Activated naive CD4-positive, alpha-beta T cell treated with anti-CD3 and anti-CD28 coated beads, Interleukin-2, amount 10 ng/mL, durations not matched to agents 5 hours and 36 hours (primary cell): ENCODE measurements around the gene SMAD7. TPM values are rescaled to one million over a fixed set of nuclear protein-coding genes. Genes with fewer than 3 reads are reported as not detected.

Experiments
- total RNA-seq, 2 experiments: library from RNA; stranded (reverse); gene quantifications; one replicate each; pipeline ENCODE4 v1.2.3, GENCODE V29; 2021

The SMAD7 gene, protein sequence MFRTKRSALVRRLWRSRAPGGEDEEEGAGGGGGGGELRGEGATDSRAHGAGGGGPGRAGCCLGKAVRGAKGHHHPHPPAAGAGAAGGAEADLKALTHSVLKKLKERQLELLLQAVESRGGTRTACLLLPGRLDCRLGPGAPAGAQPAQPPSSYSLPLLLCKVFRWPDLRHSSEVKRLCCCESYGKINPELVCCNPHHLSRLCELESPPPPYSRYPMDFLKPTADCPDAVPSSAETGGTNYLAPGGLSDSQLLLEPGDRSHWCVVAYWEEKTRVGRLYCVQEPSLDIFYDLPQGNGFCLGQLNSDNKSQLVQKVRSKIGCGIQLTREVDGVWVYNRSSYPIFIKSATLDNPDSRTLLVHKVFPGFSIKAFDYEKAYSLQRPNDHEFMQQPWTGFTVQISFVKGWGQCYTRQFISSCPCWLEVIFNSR
- 10 to 100 TPM; 24.5 to 25.4 TPM for total RNA-seq

DNA sequence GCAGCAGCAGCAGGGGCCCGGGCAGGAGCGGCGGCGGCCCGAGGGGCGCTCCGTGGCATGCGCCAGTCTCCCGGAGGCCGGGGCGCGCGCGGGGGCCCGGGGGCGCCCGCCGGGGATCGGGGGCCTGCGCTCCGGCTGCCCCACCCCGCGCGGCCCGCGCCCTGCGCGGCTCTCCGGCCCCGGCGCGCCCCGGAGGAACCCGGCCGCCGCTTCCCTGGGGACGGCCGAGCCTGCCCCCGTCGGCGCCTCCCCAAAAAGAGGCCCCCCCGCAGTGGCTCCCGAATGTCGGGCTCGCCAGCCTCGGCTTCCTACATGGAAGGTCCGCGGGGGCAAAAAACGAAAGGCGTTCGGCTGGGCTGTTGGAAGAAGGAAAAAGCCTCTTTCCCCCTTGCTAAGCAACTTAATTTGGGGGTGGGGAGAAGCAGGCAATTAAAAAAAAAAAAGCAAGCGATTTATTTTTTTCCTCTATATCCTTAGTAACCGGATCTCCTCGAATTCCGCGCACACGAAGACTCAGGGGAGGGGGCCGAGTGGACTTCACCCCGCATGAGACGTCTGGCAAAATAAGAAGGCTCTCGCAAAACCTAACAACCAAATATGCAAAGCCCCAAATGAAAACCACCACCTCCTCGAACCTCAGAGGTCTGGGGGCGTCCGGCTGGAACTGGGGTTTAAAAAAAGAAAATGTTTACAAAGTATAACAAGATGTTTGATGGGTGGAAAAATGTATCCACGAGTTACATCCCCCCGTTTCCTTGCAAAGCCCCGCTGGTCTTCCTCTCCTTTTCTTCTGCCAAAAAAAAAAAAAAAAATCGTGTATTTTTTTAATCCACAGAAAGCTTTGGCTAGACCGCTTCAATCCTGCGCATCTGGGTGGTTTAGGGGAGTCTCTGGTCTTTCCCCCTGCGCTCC is at the start of gene SMAD7:
Gene SMAD7, minus strand, starts transcription at position 430 of the 912 bp plus-strand sequence. CDS start 541 bp downstream, outside the sequence.

